Heart left ventricle (tissue), 13 donors: ENCODE data around the gene CUX1.

ENCODE experiments used
- CTCF ChIP-seq, 12 donors: fragments of 200-600 bp; sonication (generic) in 4 of 12; IDR thresholded peaks; one replicate each; pipeline versions ENCODE4 v1.5.0 to v1.8.0; 2018 to 2022; ENCODE audit warnings: antibody characterized with exemption in 12 of 12, mild to moderate bottlenecking in 5 of 12
- POLR2A ChIP-seq, 2 donors: fragments of 450-650 bp; IDR thresholded peaks; one replicate each; pipeline ENCODE4 v1.6.1; 2017; ENCODE audit warnings: antibody characterized with exemption in 2 of 2, mild to moderate bottlenecking in 2 of 2, moderate library complexity in 2 of 2
- donor health status: ischemic (EF 13 %, LVEDD 7.1; RV severe dilation, severe dysfunction).
- donor health status: DM: no; HTN: yes; CAD: no.
- donor health status: DM: no; HTN: no; CAD: no.
- donor health status: ischemic (EF 25% LVEDD 6.9; RV normal size, moderate dysfunction).
- donor health status: ischemic (EF 25% LVEDD 5.7; RV mildly dilated, moderate dysfunction).
- donor health status: ischemic (EF 35%, LVEDD 5.7; RV mildly dilated, moderate dysfunction).
- donor health status: nonischemic (EF 11% LVEDD 7.7; RV severe dilation, severe dysfunction).
- donor health status: DM: yes; HTN: yes; CAD: no.
- donor health status: PGD.
- donor health status: ischemic (EF 29% LVEDD 5.4; RV normal size, mild dysfunction).
- donor health status: nonischemic (EF 23%, LVEDD 6.1; RV moderate dilation, normal function).

GRCh38 chr7:102253973-102254370 is 436.5 kb downstream of the CUX1 start:
- TF ChIP-seq CTCF (IDR thresholded peaks at IDR 0.05) (no peak), POLR2A (IDR thresholded peaks at IDR 0.05) (no peak)
